ENCODE data around the gene CLPTM1L. TPM values are rescaled to one million over a fixed set of nuclear protein-coding genes. Genes with fewer than 3 reads are reported as not detected.
"Not testable (repeated sequence)": the region's sequence is repeated elsewhere in the genome, so short reads cannot be mapped to it uniquely, and the experiment has no call there.

The CLPTM1L gene
- total RNA-seq, 4 donors from 2014 or later: 62.6 to 132 (median 93.5) TPM

GRCh38 chr5:1374030-1374678, 29.3 kb upstream of the CLPTM1L start:
- TF ChIP-seq POLR2A (IDR thresholded peaks at IDR 0.05) (no peak), EP300 (IDR thresholded peaks at IDR 0.05) (no peak), POLR2AphosphoS5 (IDR thresholded peaks at IDR 0.05) (no peak)
- TF ChIP-seq, protein P1, sequence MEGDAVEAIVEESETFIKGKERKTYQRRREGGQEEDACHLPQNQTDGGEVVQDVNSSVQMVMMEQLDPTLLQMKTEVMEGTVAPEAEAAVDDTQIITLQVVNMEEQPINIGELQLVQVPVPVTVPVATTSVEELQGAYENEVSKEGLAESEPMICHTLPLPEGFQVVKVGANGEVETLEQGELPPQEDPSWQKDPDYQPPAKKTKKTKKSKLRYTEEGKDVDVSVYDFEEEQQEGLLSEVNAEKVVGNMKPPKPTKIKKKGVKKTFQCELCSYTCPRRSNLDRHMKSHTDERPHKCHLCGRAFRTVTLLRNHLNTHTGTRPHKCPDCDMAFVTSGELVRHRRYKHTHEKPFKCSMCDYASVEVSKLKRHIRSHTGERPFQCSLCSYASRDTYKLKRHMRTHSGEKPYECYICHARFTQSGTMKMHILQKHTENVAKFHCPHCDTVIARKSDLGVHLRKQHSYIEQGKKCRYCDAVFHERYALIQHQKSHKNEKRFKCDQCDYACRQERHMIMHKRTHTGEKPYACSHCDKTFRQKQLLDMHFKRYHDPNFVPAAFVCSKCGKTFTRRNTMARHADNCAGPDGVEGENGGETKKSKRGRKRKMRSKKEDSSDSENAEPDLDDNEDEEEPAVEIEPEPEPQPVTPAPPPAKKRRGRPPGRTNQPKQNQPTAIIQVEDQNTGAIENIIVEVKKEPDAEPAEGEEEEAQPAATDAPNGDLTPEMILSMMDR (IDR thresholded peaks at IDR 0.05): no peak
- no peak for DNase-seq (ENCODE audit: low spot score in 2 of 2)
- H3K27me3 ChIP-seq: peaks cover 11% of the 10 kb centered on the region
- H3K27ac ChIP-seq: no peak overlapping the region
- H3K36me3 ChIP-seq: no peaks in the 10 kb centered on the region
- no peaks in the 10 kb centered on the region for H3K4me1 ChIP-seq
- no peaks in the 10 kb centered on the region for H3K9me3 ChIP-seq
- H3K4me3 ChIP-seq: no peak overlapping the region
- WGBS: 71% methylated on average over 9 of the region's 9 CpGs

DNA sequence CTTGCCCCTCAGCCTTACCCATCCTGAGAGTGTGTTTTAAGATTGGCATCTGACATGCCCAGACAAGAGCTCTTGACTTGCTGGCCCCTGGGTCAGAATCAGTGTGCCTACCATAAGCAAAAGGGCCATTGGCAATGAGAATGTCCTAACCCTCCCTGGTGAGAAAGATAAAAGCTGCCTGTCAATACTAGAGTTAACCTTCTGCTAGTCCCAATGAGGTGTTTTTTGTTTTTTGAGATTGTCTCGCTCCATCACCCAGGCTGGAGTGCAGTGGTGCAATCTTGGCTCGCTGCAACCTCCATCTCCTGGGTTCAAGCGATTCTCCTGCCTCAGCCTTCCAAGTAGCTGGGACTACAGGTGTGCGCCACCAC, 27.1 kb upstream of the CLPTM1L start:
- not testable (repeated sequence) for DNase-seq (ENCODE audit: low spot score in 2 of 2); H3K9me3 ChIP-seq; H3K4me1 ChIP-seq; H3K36me3 ChIP-seq; H3K4me3 ChIP-seq; H3K27ac ChIP-seq
- peaks cover 16% of the 10 kb centered on the region for H3K27me3 ChIP-seq
- 93% methylated on average over 4 of the region's 4 CpGs for whole genome bisulfite sequencing

GRCh38 chr5:1371218-1371971, 26.5 kb upstream of the CLPTM1L start:
- Histone ChIP-seq H3K27me3 (peaks cover 16% of the 10 kb centered on the region), H3K36me3 (no peaks in the 10 kb centered on the region), H3K27ac (no peak overlapping the region), H3K4me3 (no peak overlapping the region), H3K4me1 (no peaks in the 10 kb centered on the region), H3K9me3 (no peaks in the 10 kb centered on the region)
- DNase-seq (ENCODE audit: low spot score in 2 of 2): no peak
- 74% methylated on average over 11 of the region's 13 CpGs for WGBS
- no peak for TF ChIP-seq EP300 (IDR thresholded peaks at IDR 0.05)
- no peak for TF ChIP-seq POLR2AphosphoS5 (IDR thresholded peaks at IDR 0.05)
- TF ChIP-seq, protein P1 (IDR thresholded peaks at IDR 0.05): no peak
- TF ChIP-seq POLR2A (IDR thresholded peaks at IDR 0.05): no peak

GRCh38 chr5:1370006-1370405, 25.1 kb upstream of the CLPTM1L start:
- no peak for TF ChIP-seq EP300 (IDR thresholded peaks at IDR 0.05)
- TF ChIP-seq POLR2A (IDR thresholded peaks at IDR 0.05): no peak
- no peak for TF ChIP-seq POLR2AphosphoS5 (IDR thresholded peaks at IDR 0.05)
- TF ChIP-seq, protein P1 (IDR thresholded peaks at IDR 0.05): no peak
- WGBS: 87% methylated on average over 7 of the region's 7 CpGs
- Histone ChIP-seq H3K27ac (no peak overlapping the region), H3K4me1 (no peaks in the 10 kb centered on the region), H3K4me3 (no peak overlapping the region), H3K36me3 (no peaks in the 10 kb centered on the region), H3K9me3 (no peaks in the 10 kb centered on the region), H3K27me3 (peaks cover 20% of the 10 kb centered on the region)
- DNase-seq (ENCODE audit: low spot score in 2 of 2): no peak

- TF ChIP-seq POLR2AphosphoS5 (IDR thresholded peaks at IDR 0.05) (no peak), POLR2A (IDR thresholded peaks at IDR 0.05) (no peak), EP300 (IDR thresholded peaks at IDR 0.05) (no peak)
- TF ChIP-seq, protein P1 (IDR thresholded peaks at IDR 0.05): no peak
- Histone ChIP-seq H3K36me3 (no peaks in the 10 kb centered on the region), H3K4me1 (no peaks in the 10 kb centered on the region), H3K27me3 (peaks cover 29% of the 10 kb centered on the region), H3K27ac (no peak overlapping the region), H3K9me3 (no peaks in the 10 kb centered on the region), H3K4me3 (no peak overlapping the region)
- no peak for DNase-seq (ENCODE audit: low spot score in 2 of 2)
- 77% methylated on average over 4 of the region's 4 CpGs for WGBS
These were observed 23.9 kb upstream of the CLPTM1L start for GRCh38 chr5:1368756-1369155.

Measured in suprapubic skin (tissue), 4 donors.